ENCODE data around the gene AK9. TPM values are rescaled to one million over a fixed set of nuclear protein-coding genes. Genes with fewer than 3 reads are reported as not detected.

The AK9 gene
- total and polyA plus RNA-seq, 2 of the 4 experiments (the other 2 are of a cell fraction): 1.7 to 1.8 TPM

GRCh38 chr6:109626311-109626710 lies 64.7 kb downstream of the AK9 start:
- no peak overlapping the region for H2BK5ac ChIP-seq (ENCODE audit: low read depth, low read length, poor library complexity, severe bottlenecking)
- no CpG with 5 or more reads among the region's 2 CpGs for WGBS, 2 experiments (ENCODE audit: extremely low coverage in 2 of 2, insufficient read length in 1 of 2)
- H3K36me3 ChIP-seq (ENCODE audit: control insufficient read depth, insufficient read depth, low read length): no peaks in the 10 kb centered on the region
- no peaks in the 10 kb centered on the region for H3K4me1 ChIP-seq (ENCODE audit: control insufficient read depth, insufficient read depth, low read length)
- H4K91ac ChIP-seq (ENCODE audit: insufficient read depth, low read depth, low read length): no peak overlapping the region
- H4K5ac ChIP-seq (ENCODE audit: low read depth, low read length): no peak overlapping the region
- no peak overlapping the region for H3K4ac ChIP-seq (ENCODE audit: low read depth, low read length)
- no peak overlapping the region for H3K23ac ChIP-seq (ENCODE audit: low read depth, low read length)
- in situ Hi-C loops (cut with MboI; ENCODE audit: low sequenced_read_pairs): no loop called here
- H2AK5ac ChIP-seq (ENCODE audit: low read depth, low read length): no peak overlapping the region
- no peak overlapping the region for H3K4me2 ChIP-seq (ENCODE audit: low read depth, low read length)
- BruUV-seq (replicated peaks): no TSS peak
- H4K8ac ChIP-seq (ENCODE audit: low read depth in 2 of 2, low read length in 2 of 2): no peak overlapping the region
- H2AK9ac ChIP-seq (replicated peaks; ENCODE audit: low read depth, low read length, poor library complexity): no peak overlapping the region
- H4K20me1 ChIP-seq (ENCODE audit: insufficient read depth, low read length): no peaks in the 10 kb centered on the region
- H3K9me1 ChIP-seq (ENCODE audit: insufficient read depth, low read length): no peaks in the 10 kb centered on the region
- H2BK15ac ChIP-seq (ENCODE audit: low read depth, low read length): no peak overlapping the region
- no peak overlapping the region for H2BK120ac ChIP-seq (ENCODE audit: low read depth, low read length)
- dilution Hi-C loops (cut with HindIII; ENCODE audit: low sequenced_read_pairs, unreplicated experiment): no loop called here
- CTCF ChIA-PET: no interaction called here
- no peak overlapping the region for H3K56ac ChIP-seq (ENCODE audit: extremely low read depth, insufficient read depth, low read length)
- H3K9ac ChIP-seq (ENCODE audit: low read depth, low read length): no peak overlapping the region
- H3K27ac ChIP-seq (ENCODE audit: insufficient read depth, low read length): no peak overlapping the region
- no peaks in the 10 kb centered on the region for H3K79me1 ChIP-seq (ENCODE audit: low read depth in 1 of 2, low read length in 2 of 2)
- intact Hi-C loops (cut with micrococcal nuclease): no loop called here
- no peak overlapping the region for H2BK20ac ChIP-seq (ENCODE audit: low read depth, low read length)
- no peaks in the 10 kb centered on the region for H3K9me3 ChIP-seq (ENCODE audit: control insufficient read depth, insufficient read depth, low read length)
- POLR2A ChIA-PET (ENCODE audit: unreplicated experiment): interaction anchor here (0.6 kb wide), 1 partner anchor 39 kb away, joined by 3 read pairs; no protein-coding TSS in a partner anchor
- no peak overlapping the region for H3K14ac ChIP-seq (replicated peaks; ENCODE audit: low read depth, low read length)
- TF ChIP-seq SMC3 (IDR thresholded peaks at IDR 0.05; ENCODE audit: low read depth, low read length) (no peak), RFX5 (IDR thresholded peaks at IDR 0.05; ENCODE audit: low read depth, low read length) (no peak), RAD21 (IDR thresholded peaks at IDR 0.05; ENCODE audit: low read length) (no peak), USF2 (IDR thresholded peaks at IDR 0.05; ENCODE audit: low read depth, low read length) (no peak), BHLHE40 (IDR thresholded peaks at IDR 0.05; ENCODE audit: low read depth, low read length) (no peak), CHD1 (IDR thresholded peaks at IDR 0.05; ENCODE audit: low read depth, low read length) (no peak), MAZ (IDR thresholded peaks at IDR 0.05; ENCODE audit: borderline replicate concordance, low read depth, low read length) (no peak), FOS (IDR thresholded peaks at IDR 0.05; ENCODE audit: low read depth, low read length) (no peak), ELK1 (IDR thresholded peaks at IDR 0.05; ENCODE audit: borderline replicate concordance, low read depth, low read length) (no peak), NFE2L2 (IDR thresholded peaks at IDR 0.05; ENCODE audit: low read depth, low read length) (no peak), CEBPB (IDR thresholded peaks at IDR 0.05; ENCODE audit: low read depth, low read length) (no peak), MAFK (IDR thresholded peaks at IDR 0.05; ENCODE audit: low read depth, low read length) (no peak), POLR2A (IDR thresholded peaks at IDR 0.05; ENCODE audit: low read depth, low read length) (no peak), MXI1 (IDR thresholded peaks at IDR 0.05; ENCODE audit: borderline replicate concordance, low read depth, low read length) (no peak), CTCF (conservative IDR thresholded peaks at IDR 0.05; ENCODE audit: low read depth, low read length) (no peak), RCOR1 (IDR thresholded peaks at IDR 0.05; ENCODE audit: insufficient replicate concordance, low read length) (no peak)
- no peaks in the 10 kb centered on the region for H3K27me3 ChIP-seq (ENCODE audit: control insufficient read depth, insufficient read depth, low read length)
- no peak for ATAC-seq (ENCODE audit: low read depth)
- no peak for DNase-seq
- H3K18ac ChIP-seq (ENCODE audit: low read depth, low read length): no peak overlapping the region
- no peak overlapping the region for H3K4me3 ChIP-seq (ENCODE audit: insufficient read depth, low read depth, low read length)
- no peak overlapping the region for H2AFZ ChIP-seq (replicated peaks; ENCODE audit: low read length, poor library complexity)
